HG02970 (cell line): ENCODE data around the gene DCC.

Experiments
- ATAC-seq: cut with Tn5 transposase; IDR thresholded peaks from one replicate; pipeline ENCODE4 v1.9.1; 2021; ENCODE audit warnings: mild to moderate bottlenecking, moderate library complexity, moderate number of reproducible peaks; ENCODE audit not compliant: unreplicated experiment, low FRiP score

Gene DCC

GRCh38 chr18:52875725-52876124 lies 535.7 kb downstream of the DCC start:
- no peak for ATAC-seq

- no peak for ATAC-seq
Measured at GRCh38 chr18:52888014-52888413, 548.0 kb downstream of the DCC start.

- ATAC-seq: no peak
Measured at GRCh38 chr18:52894801-52895200, 554.8 kb downstream of the DCC start.

GRCh38 chr18:52897611-52898484 lies 557.9 kb downstream of the DCC start:
- no peak for ATAC-seq

- ATAC-seq: no peak
Measured at GRCh38 chr18:52898485-52899058, 558.6 kb downstream of the DCC start.

- no peak for ATAC-seq
Measured at GRCh38 chr18:52902188-52902587, 562.2 kb downstream of the DCC start.

- ATAC-seq: no peak
Measured at GRCh38 chr18:52903857-52904256, 563.9 kb downstream of the DCC start.

- no peak for ATAC-seq
Measured at GRCh38 chr18:52907543-52908308, 567.7 kb downstream of the DCC start.

- ATAC-seq: no peak
Measured at GRCh38 chr18:52914148-52914547, 574.2 kb downstream of the DCC start.

GRCh38 chr18:52920665-52921064 lies 580.7 kb downstream of the DCC start:
- no peak for ATAC-seq

- ATAC-seq: no peak
Measured at GRCh38 chr18:52933356-52933755, 593.4 kb downstream of the DCC start.

GRCh38 chr18:52936931-52937330 lies 596.9 kb downstream of the DCC start:
- no peak for ATAC-seq

- no peak for ATAC-seq
Measured at GRCh38 chr18:52937840-52938239, 597.8 kb downstream of the DCC start.

GRCh38 chr18:52945552-52945951 lies 605.6 kb downstream of the DCC start:
- no peak for ATAC-seq

- ATAC-seq: no peak
Measured at GRCh38 chr18:52948868-52949444, 609.0 kb downstream of the DCC start.

- ATAC-seq: no peak
Measured at GRCh38 chr18:52950155-52950554, 610.2 kb downstream of the DCC start.

- ATAC-seq: no peak
Measured at GRCh38 chr18:52953387-52953786, 613.4 kb downstream of the DCC start.

- ATAC-seq: no peak
Measured at GRCh38 chr18:52963481-52963880, 623.5 kb downstream of the DCC start.

- no peak for ATAC-seq
Measured at GRCh38 chr18:52970686-52971085, 630.7 kb downstream of the DCC start.

GRCh38 chr18:52971097-52971496 lies 631.1 kb downstream of the DCC start:
- ATAC-seq: no peak

- ATAC-seq: no peak
Measured at GRCh38 chr18:52979892-52980291, 639.9 kb downstream of the DCC start.
